Transverse colon (tissue), 4 donors: ENCODE measurements around the gene SYCP3. TPM values are rescaled to one million over a fixed set of nuclear protein-coding genes. Genes with fewer than 3 reads are reported as not detected.

Source experiments
- DNase-seq: peaks from one replicate; pipeline ENCODE4 v3.0.0-alpha.2; 2019
- H3K27ac ChIP-seq, 4 donors: fragments of 200-600 bp; sonication (generic); 2 replicates each; pipeline ENCODE4 v1.5.1; 2016 to 2018; ENCODE audit warnings: inconsistent platforms in 4 of 4
- H3K27me3 ChIP-seq: fragments of 200-600 bp; sonication (generic); 2 replicates; pipeline ENCODE4 v1.5.1; 2017; ENCODE audit warnings: inconsistent platforms
- H3K36me3 ChIP-seq, 4 donors: fragments of 200-600 bp; sonication (generic); 2 replicates each; pipeline ENCODE4 v1.5.1; 2017 to 2019; ENCODE audit warnings: inconsistent platforms in 4 of 4
- H3K4me1 ChIP-seq, 4 donors: fragments of 200-600 bp; sonication (generic); 2 replicates each; pipeline ENCODE4 v1.5.1; 2017 to 2020; ENCODE audit warnings: inconsistent platforms in 4 of 4
- H3K4me3 ChIP-seq, 4 donors: fragments of 200-600 bp; sonication (generic); 1 replicate in 1 of 4; 2 replicates in 3 of 4; pipeline versions ENCODE4 v1.5.1 to v1.6.1; 2017 to 2019; ENCODE audit warnings: inconsistent platforms in 4 of 4
- H3K9me3 ChIP-seq, 2 donors: fragments of 200-600 bp; sonication (generic); 2 replicates each; pipeline ENCODE4 v1.5.1; 2017 to 2019; ENCODE audit warnings: inconsistent platforms in 2 of 2
- CTCF ChIP-seq, 5 experiments: fragments of 200-600 bp in 3 of 5; fragments of 450-650 bp in 2 of 5; sonication (generic) in 3 of 5; IDR thresholded peaks; 1 replicate in 2 of 5; 2 replicates in 3 of 5; pipeline ENCODE4 v1.5.1; 2016 to 2017; ENCODE audit warnings: antibody characterized with exemption in 5 of 5, inconsistent platforms in 3 of 5, mild to moderate bottlenecking in 2 of 5, moderate library complexity in 1 of 5
- EP300 ChIP-seq: sonication (generic); formaldehyde crosslinking; IDR thresholded peaks from one replicate; pipeline ENCODE4 v1.6.1; 2017; ENCODE audit warnings: antibody characterized with exemption, low read depth
- POLR2A ChIP-seq: fragments of 450-650 bp; IDR thresholded peaks from one replicate; pipeline ENCODE4 v1.6.1; 2016; ENCODE audit warnings: antibody characterized with exemption, mild to moderate bottlenecking, moderate library complexity
- POLR2AphosphoS5 ChIP-seq, 3 donors: sonication (generic); formaldehyde crosslinking; IDR thresholded peaks; one replicate each; pipeline ENCODE4 v1.6.1; 2016; ENCODE audit warnings: antibody characterized with exemption in 3 of 3
- WGBS, 2 donors: methylation state at CpG; one replicate each; pipeline ENCODE4 v1.1.5; 2018; ENCODE audit warnings: low coverage in 1 of 2; 5-methylcytosine and 5-hydroxymethylcytosine counted together
- in situ Hi-C, 4 donors: fragments of 200-750 bp; cut with MboI; loops; one replicate each; pipeline versions ENCODE4 v1.15.0 to v1.15.1; 2017; ENCODE audit warnings: low sequenced_read_pairs in 3 of 4, low pct_ligation_motif_present in 1 of 4, low pct_unique_long_range_greater_than_20kb in 1 of 4
- intact Hi-C: fragments of 100-400 bp; cut with DNase I; formaldehyde crosslinking; loops from one replicate; pipeline ENCODE4 v1.15.1; 2023; ENCODE audit warnings: low total_unique reads
- total RNA-seq, 4 donors: library from RNA; depleted of rRNA; stranded (reverse); fragments of >200 nt; gene quantifications; one replicate each; pipeline ENCODE4 v1.1.0, GENCODE V29; 2016

The SYCP3 gene
- total RNA-seq, 4 donors from 2014 or later: 0.16 TPM; not detected in 3

- intact Hi-C loops (no loop called here), in situ Hi-C loops (loop anchor here in 2 of 4 donors (25.0 kb wide), 2 partner anchors 187 to 337 kb away; partner anchors contain the start of gene ARL1 (in 2 of the 2))
- Histone ChIP-seq H3K4me3 (no peak overlapping the region), H3K27me3 (no peaks in the 10 kb centered on the region), H3K9me3 (no peaks in the 10 kb centered on the region), H3K27ac (no peak overlapping the region), H3K4me1 (no peaks in the 10 kb centered on the region), H3K36me3 (peaks cover 0 to 57% (median 20%) of the 10 kb centered on the region in 4 donors)
- TF ChIP-seq POLR2A (no peak), CTCF (IDR thresholded peaks at IDR 0.05) (no peak), EP300 (no peak), POLR2AphosphoS5 (IDR thresholded peaks at IDR 0.05) (no peak)
- 82 to 87% methylated on average over 4 of the region's 4 CpGs for WGBS, 2 donors
- no peak for DNase-seq
Observed at GRCh38 chr12:101749657-101750056, 10.4 kb upstream of the SYCP3 start.

GRCh38 chr12:101748907-101749306 is 9.6 kb upstream of the SYCP3 start:
- no peak overlapping the region for H3K27ac ChIP-seq
- DNase-seq: no peak
- no peak overlapping the region for H3K4me3 ChIP-seq
- H3K36me3 ChIP-seq: peaks cover 0 to 62% (median 22%) of the 10 kb centered on the region in 4 donors
- no peaks in the 10 kb centered on the region for H3K9me3 ChIP-seq
- no peaks in the 10 kb centered on the region for H3K4me1 ChIP-seq
- intact Hi-C loops: no loop called here
- in situ Hi-C loops: no loop called here
- WGBS, 2 donors: 89 to 100% methylated on average over 1 of the region's 1 CpG
- TF ChIP-seq POLR2AphosphoS5 (IDR thresholded peaks at IDR 0.05) (no peak), CTCF (IDR thresholded peaks at IDR 0.05) (no peak), POLR2A (no peak), EP300 (no peak)
- no peaks in the 10 kb centered on the region for H3K27me3 ChIP-seq

GRCh38 chr12:101747697-101748096 is 8.4 kb upstream of the SYCP3 start:
- H3K4me1 ChIP-seq: no peaks in the 10 kb centered on the region
- TF ChIP-seq EP300 (no peak), POLR2A (no peak), POLR2AphosphoS5 (IDR thresholded peaks at IDR 0.05) (no peak), CTCF (IDR thresholded peaks at IDR 0.05) (no peak)
- H3K9me3 ChIP-seq: no peaks in the 10 kb centered on the region
- no peak overlapping the region for H3K4me3 ChIP-seq
- no peak for DNase-seq
- peaks cover 0 to 63% (median 18%) of the 10 kb centered on the region in 4 donors for H3K36me3 ChIP-seq
- in situ Hi-C loops: no loop called here
- intact Hi-C loops: no loop called here
- H3K27ac ChIP-seq: no peak overlapping the region
- 88% methylated on average over 1 of the region's 1 CpG; no CpG with 5 or more reads in 1 of the 2 donors for WGBS, 2 donors
- no peaks in the 10 kb centered on the region for H3K27me3 ChIP-seq

- Histone ChIP-seq H3K27me3 (no peaks in the 10 kb centered on the region), H3K9me3 (no peaks in the 10 kb centered on the region), H3K27ac (no peak overlapping the region), H3K36me3 (peaks cover 0 to 71% (median 17%) of the 10 kb centered on the region in 4 donors), H3K4me1 (no peaks in the 10 kb centered on the region), H3K4me3 (no peak overlapping the region)
- 84 to 100% methylated on average over 1 of the region's 1 CpG for WGBS, 2 donors
- intact Hi-C loops (no loop called here), in situ Hi-C loops (no loop called here)
- TF ChIP-seq POLR2A: no peak
- TF ChIP-seq CTCF (IDR thresholded peaks at IDR 0.05): no peak
- TF ChIP-seq POLR2AphosphoS5 (IDR thresholded peaks at IDR 0.05): no peak
- no peak for TF ChIP-seq EP300
- no peak for DNase-seq
Observed at GRCh38 chr12:101746661-101747060, 7.4 kb upstream of the SYCP3 start.
